Fibroblast of skin of right biceps (primary cell): Measurements from ENCODE around the gene C4orf50.
"Not testable (repeated sequence)": the region's sequence is repeated elsewhere in the genome, so short reads cannot be mapped to it uniquely, and the experiment has no call there.

Source experiments
- DNase-seq: peaks from one replicate; pipeline ENCODE4 v3.0.0-alpha.2; 2013

The C4orf50 gene

DNA sequence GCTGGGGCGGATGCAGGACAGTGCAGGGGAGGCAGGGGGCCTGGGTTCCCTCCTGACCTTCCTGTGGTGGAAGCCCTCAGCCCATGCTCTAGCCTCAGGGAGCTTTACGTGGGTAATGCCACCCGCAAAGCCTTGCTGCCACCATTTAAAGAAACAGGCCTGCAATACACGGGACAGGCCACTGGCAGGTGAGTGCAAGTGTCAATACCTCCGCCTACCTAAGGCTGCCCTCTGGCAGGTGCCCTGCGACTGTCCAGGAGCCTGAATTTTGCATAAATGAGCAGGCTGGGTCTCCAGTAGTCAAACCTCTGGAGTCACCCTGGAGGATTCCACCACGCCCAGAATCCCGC, 131.2 kb downstream of the C4orf50 start:
- DNase-seq, result no peak

DNA sequence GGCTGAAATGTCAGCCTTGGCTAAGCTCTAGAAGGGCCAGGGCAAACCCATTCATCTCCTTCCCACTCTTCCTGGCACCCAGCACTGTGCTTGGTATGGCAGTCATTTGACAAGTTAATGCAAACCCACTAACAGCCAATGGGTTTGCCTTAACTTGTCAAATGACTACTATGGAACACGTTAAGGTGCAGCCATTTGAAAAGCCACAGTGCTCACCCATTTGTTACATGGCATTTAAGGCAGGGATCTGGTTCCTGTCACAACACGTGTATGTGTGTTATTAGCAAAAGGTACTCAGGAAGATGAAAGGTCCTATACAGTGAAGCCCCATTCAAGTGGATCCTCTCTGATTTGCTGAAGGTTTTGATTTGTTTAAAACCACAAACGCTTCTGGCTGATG, 132.5 kb downstream of the C4orf50 start:
- no peak for DNase-seq

DNA sequence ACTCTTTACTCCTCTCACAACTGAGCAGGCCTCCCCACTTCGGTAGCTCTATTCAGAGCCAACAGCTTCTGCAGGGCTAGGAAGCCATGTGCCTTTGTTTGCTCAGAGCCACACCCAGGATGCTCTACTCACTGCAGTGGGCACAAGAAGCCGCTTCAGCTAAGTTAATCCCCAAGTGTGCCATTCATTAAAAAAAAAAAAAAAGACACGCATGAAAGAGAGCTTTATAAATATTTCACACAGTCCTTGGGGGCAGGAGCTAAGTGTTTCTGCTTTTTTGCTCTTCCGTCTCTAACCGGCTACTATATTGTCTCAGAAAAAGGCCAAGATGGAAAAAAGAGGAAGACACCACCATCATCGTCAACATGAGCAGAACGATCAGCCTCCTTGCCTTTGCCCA, 133.4 kb downstream of the C4orf50 start:
- no peak for DNase-seq

DNA sequence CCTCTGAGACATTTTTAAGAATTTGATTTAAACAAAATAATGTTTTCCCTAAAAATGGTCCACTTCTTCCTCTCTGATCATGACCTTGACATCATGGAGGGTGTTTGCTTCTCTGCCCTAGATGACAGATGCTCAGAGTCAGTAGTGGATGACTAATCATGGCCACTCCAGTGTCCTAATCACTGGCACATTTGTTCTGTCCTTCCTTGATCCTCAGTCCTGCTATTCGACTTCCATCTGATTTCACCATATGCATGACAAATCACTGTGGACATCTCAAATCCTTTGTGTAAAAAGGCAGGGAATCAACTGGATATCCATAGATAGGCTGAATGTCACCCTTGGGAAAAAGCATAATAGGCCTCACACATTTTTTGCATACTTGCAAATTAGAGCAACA, 134.3 kb downstream of the C4orf50 start:
- no peak for DNase-seq

DNA sequence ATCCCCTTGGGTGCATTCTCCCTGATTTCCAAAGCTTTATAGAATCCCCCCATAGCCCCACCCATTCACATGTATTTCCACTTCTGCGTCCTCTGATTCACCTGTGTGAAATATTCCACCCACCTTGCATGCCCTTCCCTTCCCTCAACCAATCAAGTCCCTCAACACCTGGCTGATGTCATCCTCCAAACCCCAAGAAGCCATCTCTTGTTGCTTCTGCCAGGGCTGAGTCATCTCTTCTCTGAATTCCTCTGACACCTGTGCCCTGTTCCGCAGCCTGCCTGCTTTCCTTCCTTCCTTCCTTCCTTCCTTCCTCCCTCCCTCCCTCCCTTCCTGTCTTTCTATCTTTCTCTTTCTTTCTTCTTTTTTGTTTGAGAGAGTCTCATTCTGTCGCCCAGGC, 135.3 kb downstream of the C4orf50 start:
- no peak for DNase-seq

DNA sequence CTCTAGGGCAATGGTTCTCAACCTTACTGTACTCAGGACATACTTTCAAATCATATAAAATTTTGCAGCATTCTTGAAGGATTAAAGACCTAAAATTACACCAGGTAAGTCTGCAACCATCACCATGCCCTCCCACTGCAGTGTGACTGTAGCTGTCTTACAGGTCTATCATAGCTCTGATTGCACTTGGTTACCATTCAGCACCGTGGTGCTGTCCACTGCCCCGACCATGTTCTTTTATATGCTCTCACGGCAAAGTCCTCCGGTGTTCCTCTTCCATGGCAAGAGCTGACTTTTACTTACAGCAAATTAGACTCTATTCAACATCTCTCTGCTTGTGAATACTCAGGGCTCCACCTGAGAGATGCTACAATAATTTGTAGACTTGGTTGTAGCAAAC, 136.9 kb downstream of the C4orf50 start:
- no peak for DNase-seq

DNA sequence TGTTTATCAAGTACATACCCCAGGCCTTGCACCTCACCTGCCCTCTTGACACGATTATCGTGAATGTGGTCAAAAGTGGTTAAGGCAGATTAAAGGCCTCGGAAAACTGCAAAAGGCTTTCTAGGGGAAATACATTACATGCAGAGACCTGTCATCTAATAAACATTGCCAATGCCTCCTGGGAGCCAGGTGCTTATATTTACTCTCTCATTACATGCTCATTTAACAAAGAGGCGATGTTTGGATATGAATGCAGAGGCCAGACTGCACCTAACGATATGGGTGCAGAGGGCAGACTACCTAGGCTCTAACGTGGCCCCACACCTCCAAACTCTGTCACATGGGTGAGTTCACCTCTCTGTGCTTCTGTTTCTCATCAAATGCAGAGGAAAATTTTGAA, 139.9 kb downstream of the C4orf50 start:
- no peak for DNase-seq

DNA sequence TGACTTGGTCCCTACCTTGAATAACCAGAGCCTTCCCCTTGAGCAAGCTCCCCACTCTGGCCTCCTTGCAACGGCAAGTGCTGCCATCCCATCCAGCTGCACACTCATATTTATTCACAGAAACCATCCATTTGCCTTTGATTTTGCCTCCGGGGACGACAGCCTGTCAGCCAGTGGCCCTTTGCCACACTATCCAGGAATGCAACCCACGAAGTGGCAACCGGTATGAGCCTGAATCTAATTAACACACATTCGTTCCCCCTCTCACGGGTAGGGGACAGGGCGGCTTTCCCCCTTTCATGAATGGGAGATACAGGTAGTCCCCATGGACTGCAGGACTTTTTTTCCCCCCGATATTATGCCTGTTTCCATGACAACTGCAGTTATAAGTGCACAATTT, 140.8 kb downstream of the C4orf50 start:
- DNase-seq, result no peak

DNA sequence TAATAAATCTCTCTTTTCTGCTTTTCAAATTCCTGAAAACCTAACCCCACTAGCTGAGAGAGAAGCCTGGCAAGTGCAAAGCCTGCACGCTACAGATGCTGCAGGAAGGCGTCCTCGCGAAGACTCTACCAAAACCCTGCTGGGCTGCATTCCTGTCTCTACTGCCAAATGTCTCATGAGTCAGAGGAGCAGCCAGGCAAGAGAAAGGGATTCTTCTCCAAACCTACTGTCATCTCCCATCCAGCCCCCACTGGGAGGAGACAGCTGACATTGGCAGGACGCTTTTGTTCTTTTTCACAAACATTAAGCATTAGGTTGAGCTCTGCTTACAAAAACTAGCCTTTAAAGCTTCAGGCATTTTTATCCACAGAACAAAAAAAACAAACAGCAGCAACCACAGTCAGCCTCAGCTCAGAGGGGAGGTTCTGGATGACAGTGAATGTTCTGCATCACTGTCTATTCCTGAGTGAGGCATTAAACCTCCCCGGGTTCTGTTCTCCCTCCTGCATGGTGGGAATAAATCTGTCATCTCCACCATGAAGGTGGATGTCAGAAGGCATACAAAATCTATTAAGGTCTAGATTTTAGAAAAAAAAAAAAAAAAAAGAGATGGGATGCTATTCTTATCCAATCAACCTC, 143.3 kb downstream of the C4orf50 start:
- DNase-seq, result peak; percentile 52

DNA sequence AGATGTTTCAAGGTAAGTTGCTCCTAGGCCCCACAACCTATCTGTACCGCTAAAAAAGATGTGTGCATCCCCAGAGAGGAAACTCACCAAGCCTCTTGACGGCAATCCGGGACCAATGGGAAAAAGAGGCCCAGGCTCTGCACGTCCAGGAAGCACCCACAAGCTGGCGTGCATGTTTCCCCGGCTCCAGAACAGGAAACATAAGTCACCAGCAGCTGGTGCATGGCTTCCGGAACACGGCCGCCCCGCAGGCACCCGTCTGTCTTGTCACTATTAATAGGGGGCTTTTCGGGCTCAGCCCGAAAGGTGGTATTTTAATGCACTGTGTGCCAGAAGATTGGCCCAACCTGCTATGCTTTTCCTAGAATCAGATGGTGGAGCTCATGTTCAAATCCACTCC, 147.5 kb downstream of the C4orf50 start:
- no peak for DNase-seq

DNA sequence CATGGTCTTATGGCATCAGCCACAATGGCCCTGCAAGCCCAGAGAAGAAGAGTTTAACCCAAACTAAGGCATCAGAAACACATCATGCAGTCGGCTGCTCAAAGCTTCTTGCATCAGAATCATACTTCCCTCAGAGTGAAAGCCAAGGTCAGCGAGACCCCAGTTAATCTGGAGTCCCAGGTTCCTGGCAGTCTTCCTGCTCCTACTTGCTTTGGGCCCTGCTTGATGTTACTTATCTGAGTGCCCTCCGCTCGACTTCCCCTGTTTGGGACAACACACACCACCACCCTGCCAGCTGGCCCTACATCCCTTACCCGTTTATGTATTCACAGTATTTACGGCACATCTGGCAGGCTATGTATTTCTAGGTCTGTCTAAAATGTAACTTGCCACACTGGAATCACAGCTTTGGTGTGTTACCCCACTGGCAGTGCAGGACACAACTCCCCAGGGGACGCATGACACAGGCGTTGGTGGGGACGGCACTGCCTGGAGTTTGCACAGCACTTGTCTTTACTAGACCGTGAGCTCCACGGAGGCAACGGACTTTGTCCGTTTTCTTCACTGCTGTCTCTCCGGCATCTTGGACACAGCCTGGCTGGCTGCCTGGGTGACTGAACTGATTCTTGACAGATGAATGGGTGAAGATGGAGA, 148.1 kb downstream of the C4orf50 start:
- DNase-seq, result no peak

DNA sequence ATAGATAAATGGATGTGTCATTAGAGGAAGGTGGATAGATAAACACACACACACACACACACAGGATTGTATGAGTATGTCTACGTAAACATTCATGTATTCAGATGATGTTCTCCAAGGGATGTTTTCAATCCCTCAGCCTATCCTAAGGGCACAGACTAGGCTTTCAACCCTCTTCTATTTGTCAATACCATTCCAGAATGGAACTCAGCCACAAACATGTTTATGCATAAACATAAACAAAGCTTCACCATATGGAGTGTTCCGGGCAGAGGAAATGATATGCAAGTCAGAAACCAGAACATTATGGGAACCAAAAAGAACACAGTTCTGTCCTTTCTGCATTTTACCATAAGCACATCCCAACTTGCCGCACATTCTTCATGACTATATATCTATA, 150.4 kb downstream of the C4orf50 start:
- DNase-seq, result no peak

DNA sequence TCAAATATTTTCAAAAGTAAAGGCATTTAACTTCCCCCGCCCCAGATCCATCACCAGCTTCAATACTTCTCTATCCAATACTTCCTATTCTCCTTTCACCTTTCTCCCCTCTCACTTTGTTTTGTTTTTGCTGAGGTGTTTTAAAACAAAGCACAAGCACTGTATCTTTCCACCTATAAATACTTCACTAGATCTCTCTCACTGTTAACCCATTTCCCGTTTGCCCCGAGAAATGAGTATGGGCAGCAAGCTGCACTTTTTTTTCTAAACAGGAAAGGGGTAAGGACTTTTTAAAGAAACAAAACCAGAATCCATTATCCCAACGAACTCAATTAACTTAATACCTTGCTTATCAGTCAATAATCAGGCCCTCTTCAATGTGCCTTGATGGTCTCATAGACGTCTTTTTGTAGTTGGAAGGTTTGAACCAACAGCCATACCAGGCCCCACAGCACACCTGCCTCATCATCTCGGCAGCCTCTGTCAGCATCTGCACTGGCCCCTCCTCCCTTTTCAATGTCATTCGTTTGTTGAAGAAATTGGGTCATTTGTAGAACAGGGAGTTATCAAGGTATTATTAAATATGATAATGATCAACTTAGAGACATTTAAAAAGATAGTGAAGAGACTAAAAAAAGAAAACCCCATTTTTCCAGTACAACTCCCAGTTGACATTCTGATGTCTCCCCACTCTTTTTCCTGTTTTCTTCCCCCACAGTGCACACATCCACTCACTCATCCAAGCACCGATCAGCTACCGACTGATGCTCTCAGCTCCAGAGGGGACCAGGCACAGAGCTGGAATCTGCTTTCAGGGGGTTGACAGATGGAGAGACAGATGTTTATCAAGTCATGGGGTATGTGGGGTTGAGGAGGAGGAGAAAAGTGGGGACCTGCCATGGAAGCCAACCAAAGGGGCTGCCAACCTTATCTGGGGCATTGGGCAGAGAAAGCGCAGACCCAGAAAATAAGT, 151.1 kb downstream of the C4orf50 start:
- no peak for DNase-seq

DNA sequence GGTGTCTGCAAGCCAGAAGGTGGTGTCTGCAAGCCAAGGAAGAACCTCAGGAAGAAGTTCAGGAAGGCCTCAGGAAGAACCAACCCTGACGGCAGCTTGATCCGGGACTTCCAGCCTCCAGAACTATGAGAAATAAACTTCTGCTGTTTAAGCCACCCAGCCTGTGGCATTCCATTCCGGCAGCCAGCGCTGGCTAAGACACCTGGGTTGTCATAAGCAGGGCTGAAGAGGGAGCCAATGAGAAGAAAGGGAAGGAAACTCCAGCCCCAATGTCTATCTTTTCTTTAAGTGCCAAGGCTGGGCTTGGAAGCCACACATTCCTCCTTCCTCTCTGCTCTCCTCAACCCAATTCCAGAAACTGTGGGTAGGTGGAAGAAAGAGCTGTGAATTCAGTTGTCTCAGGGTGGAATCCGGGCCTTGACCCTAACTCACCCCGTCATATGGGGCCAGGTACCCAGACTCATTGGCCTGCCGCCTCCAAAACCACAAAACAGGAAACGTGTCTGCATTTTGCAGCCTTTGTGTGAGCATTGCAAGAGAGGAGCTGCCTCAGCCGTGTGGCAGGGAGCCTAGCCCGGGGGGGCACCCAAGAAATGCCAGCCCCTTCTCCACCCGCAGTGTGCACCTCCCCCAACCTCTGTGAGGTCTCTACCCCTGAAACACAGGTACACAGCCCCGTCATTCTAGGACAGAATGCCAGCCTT, 152.2 kb downstream of the C4orf50 start:
- DNase-seq, result no peak

DNA sequence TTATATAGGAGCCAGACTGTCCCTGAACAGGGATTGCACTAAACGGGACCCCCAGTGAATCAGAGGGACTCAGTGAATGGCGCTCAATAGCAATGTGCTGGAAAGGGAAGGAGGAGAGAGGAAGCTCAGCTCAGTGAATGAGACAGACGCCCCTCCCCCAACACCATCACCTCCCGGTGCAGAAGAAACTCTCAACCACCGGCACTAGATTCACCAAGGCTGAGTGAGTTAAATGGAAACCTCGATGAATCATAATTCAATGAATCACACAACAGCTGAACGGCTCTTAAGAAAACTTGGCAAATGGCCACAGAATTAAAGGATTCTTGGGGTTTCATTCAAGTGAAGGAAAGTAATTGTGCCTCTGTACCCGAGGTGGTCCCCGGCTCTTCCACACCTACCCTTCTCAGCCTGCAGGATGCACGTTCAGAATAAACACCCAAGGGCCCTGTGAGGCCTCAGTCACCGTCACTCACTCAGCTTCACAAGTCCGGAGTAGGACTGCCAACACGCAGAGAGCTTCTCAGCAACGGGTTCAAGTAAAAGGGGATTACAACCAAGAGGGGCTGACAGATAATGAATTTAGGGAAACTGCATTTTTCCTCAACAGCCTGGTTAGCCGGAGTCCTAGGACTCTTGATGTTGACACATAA, 154.6 kb downstream of the C4orf50 start:
- DNase-seq, result peak; percentile 96

DNA sequence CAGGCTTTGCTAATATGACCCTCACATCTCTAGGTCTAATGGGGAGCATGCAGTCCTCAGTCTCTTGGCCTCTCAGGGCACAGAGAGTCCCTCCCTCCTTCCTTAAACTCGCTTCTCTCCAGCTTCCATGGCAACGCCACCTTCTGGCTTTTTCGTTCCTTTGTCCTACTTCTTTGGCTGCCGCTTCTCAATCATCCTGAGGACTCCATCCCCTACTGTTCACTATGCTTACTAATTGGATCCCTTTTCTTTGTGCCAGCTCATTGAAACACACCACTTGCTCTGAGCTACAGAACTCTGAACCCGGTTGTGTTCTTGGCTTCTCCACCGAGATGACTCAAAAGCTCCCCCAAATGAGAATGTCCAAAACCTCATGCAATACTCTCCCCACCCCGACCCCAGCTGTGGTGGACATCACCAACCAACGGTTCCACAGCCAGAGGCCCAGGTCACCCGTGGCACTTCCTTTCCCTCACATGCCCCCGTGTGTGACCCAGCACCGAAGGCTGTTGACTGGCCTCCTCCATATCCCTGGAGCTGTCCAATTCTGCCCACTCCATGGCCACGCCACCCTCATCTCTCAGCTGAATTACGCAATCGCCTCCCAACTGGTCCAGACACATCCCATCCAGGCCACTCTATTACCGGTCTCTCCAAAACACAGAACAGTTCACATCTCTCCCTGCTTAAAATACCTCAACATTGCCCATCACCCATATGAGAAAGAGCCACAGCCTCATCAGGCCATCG, 160.0 kb downstream of the C4orf50 start:
- no peak for DNase-seq

DNA sequence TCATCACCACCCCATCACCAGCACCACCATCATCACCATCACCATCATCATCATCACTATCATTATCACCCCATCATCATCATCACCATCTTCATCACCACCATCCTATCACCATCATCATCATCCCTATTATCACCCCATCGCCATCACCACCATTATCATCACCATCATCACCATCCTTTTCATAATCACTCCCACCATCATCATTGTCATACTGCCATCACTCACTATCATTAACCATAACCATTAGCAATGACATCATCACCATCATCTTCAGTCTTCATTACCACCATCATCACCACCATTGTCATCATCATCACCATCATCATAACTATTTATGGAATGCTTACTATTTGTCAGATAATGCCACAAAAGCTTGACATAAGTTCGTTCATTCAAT, 161.0 kb downstream of the C4orf50 start:
- DNase-seq, result no peak

DNA sequence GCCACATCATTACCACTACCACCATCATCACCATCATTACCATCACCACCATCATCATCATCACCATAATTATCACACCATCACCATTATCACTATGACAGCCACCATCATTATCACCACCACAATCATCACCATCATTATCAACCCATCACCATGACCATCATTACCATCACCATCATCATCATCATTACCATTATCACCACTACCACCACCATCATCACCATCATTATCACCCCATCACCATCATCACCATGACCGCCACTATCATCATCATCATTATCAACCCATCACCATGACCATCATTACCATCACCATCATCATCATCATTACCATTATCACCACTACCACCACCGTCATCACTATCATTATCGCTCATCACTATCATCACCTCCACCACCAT, 161.9 kb downstream of the C4orf50 start:
- not testable (repeated sequence) for DNase-seq

DNA sequence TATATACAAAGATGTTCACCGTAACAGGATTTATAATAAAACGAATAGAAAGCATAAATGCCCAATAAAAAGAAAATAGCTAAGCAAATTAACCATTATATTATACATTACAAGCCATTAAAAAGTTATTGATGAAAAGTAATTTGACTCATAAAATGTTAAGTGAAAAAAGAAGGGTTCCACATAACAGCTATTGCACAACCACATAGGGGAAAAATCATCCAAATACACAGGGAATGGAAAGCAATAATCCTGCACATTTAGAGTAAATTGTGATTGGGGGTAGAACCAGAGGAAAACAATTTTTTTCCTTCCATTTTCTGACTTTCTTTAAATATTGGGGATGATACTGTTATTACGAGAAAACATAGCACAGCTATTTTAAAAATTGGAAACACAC, 163.3 kb downstream of the C4orf50 start:
- no peak for DNase-seq

DNA sequence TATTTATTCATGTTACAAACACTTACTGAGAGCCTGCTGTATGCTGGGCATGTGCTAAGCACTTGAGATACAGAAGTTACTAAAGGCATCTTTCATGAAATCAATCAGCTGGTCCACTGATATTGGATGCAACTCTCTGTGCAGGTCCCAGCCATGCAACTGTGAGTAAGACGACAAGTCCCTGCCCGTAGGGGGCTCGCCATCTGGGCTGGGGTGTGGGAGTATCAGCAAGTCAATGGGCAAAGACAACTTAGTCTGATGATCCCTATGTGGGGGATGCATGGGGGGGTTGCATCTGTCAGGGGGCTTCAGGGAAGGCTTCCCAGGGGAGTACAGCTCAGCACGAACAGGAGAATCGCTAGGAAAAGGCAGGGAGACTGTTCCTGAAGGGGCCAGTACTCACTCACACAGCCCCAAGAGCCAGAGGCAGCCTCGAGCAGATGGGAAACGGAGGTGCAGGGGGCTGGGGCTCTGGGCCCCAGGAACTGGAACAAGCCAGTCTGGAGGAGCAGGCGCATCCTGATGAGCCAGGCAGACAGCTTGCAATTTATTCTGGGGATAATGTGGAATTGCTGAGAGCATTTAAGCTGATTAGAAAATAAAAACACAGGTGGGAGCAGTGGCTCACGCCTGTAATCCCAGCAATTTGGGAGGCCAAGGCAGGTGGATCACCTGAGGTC, 165.6 kb downstream of the C4orf50 start:
- DNase-seq, result no peak

DNA sequence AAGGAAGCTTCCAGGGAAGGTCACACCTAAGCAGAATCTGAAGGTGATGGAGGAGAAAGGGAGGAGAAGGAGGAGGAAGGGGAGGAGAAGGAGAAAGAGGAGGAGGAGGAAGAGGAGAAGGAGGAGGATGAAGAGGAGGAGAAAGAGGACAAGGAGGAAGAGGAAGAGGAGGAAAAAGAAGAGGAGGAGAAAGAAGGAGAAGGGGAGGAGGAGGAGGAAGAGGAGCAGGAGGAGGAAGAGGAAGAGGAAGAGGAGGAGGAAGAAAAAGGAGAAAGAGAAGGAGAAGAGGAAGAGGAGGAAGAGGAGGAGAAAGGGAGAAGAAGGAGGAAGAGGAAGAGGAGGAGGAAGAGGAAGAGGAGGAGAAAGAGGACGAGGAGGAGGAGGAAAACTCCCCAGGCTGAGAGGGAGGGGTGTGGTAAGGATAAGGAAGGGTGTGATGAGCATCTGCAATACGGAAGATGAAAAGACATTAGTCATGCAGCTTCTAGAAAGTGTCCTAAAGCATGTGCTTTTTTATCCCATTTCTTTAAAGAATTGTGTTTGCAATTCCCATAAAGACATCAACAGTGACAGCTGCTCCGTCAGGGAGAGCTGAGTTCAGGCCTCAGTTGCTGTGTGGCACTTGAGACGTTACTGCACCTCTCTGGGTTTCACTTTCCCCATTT, 166.5 kb downstream of the C4orf50 start:
- DNase-seq, result no peak
